SK-N-MC (cell line): ENCODE measurements around the gene MARF1.
"Not testable (repeated sequence)": the region's sequence is repeated elsewhere in the genome, so short reads cannot be mapped to it uniquely, and the experiment has no call there.

Experiments used
- EZH2 ChIP-seq: fragments of 200-600 bp; sonication (generic); IDR thresholded peaks from one replicate; pipeline ENCODE4 v1.6.1; 2017; ENCODE audit warnings: antibody characterized with exemption
- POLR2AphosphoS5 ChIP-seq: IDR thresholded peaks from 2 replicates; pipeline ENCODE4 v1.6.1; 2012; ENCODE audit warnings: mild to moderate bottlenecking, low read depth, low read length, borderline replicate concordance

DNA sequence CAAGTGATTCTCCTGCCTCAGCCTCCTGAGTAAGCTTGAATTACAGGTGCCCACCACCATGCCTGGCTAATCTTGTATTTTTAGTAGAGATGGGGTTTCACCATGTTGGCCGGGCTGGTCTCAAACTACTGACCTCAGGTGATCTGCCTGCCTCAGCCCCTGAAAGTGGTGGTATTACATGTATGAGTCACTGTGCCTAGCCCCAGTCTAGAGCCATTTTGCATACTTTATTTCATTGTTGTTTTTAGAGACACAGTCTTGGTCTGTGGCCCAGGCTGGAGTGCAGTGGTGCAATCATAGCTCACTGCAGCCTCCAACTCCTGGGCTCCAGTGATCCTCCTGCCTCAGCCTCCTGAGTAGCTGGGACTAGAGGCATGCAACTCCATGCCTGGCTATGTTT is 49.6 kb upstream of the MARF1 start:
- not testable (repeated sequence) for TF ChIP-seq EZH2, POLR2AphosphoS5
